OCI-LY3 (cell line): ENCODE measurements around the gene AUTS2.

Experiments used
- H2AFZ ChIP-seq: fragments of 200-600, 300-600 bp; shearing (Covaris generic); 2 replicates; pipeline ENCODE4 v1.6.0; 2014; ENCODE audit warnings: antibody characterized with exemption, low read depth, low read length
- H3K27ac ChIP-seq: fragments of 200-600, 300-600 bp; sonication (generic); 2 replicates; pipeline ENCODE4 v1.5.1; 2014; ENCODE audit warnings: mild to moderate bottlenecking, low read length, moderate library complexity, mixed read lengths
- H3K27me3 ChIP-seq: fragments of 200-600, 300-600 bp; sonication (generic); 2 replicates; pipeline ENCODE4 v1.6.1; 2014; ENCODE audit warnings: low read depth, low read length, mixed read lengths
- H3K36me3 ChIP-seq: fragments of 200-600, 300-600 bp; sonication (generic); replicated peaks from 2 replicates; pipeline ENCODE3; 2014; ENCODE audit warnings: low read depth, low read length, mixed read lengths
- H3K4me1 ChIP-seq: fragments of 300-600, 200-600 bp; sonication (generic); 2 replicates; pipeline ENCODE4 v1.6.1; 2014; ENCODE audit warnings: low read length, mixed read lengths
- H3K4me2 ChIP-seq: fragments of 200-600, 300-600 bp; sonication (generic); 2 replicates; pipeline ENCODE4 v1.6.1; 2014; ENCODE audit warnings: low read length, mixed read lengths
- H3K4me3 ChIP-seq: fragments of 300-600, 200-600 bp; sonication (generic); 2 replicates; pipeline ENCODE4 v1.5.1; 2014; ENCODE audit warnings: antibody characterized with exemption, mild to moderate bottlenecking, low read length, moderate library complexity
- H3K79me2 ChIP-seq: fragments of 300-600, 200-600 bp; shearing (Covaris generic); 2 replicates; pipeline ENCODE4 v1.6.1; 2014; ENCODE audit warnings: mild to moderate bottlenecking, low read length, mixed read lengths
- H3K9ac ChIP-seq: fragments of 300-600, 200-600 bp; shearing (Covaris generic); 2 replicates; pipeline ENCODE4 v1.6.0; 2014; ENCODE audit warnings: mild to moderate bottlenecking, low read length, moderate library complexity
- H3K9me3 ChIP-seq: fragments of 200-600, 300-600 bp; shearing (Covaris generic); 2 replicates; pipeline ENCODE4 v1.6.1; 2014; ENCODE audit warnings: low read length, mixed read lengths; ENCODE audit not compliant: insufficient read depth
- H4K20me1 ChIP-seq: fragments of 200-600, 300-600 bp; sonication (generic); 2 replicates; pipeline ENCODE4 v1.6.1; 2016; ENCODE audit warnings: low read length, mixed read lengths; ENCODE audit not compliant: insufficient read depth
- EZH2phosphoT487 ChIP-seq: fragments of 200-600 bp; shearing (Covaris generic); IDR thresholded peaks from 2 replicates; pipeline ENCODE4 v1.6.1; 2018; ENCODE audit warnings: antibody characterized with exemption, mixed run types, low read depth
- TF ChIP-seq, protein P1 (sequence below): fragments of 200-600, 300-600 bp; sonication (generic); IDR thresholded peaks from 2 replicates; pipeline ENCODE4 v1.5.1; 2014; ENCODE audit warnings: antibody characterized with exemption, low read length, low read depth

The AUTS2 gene

DNA sequence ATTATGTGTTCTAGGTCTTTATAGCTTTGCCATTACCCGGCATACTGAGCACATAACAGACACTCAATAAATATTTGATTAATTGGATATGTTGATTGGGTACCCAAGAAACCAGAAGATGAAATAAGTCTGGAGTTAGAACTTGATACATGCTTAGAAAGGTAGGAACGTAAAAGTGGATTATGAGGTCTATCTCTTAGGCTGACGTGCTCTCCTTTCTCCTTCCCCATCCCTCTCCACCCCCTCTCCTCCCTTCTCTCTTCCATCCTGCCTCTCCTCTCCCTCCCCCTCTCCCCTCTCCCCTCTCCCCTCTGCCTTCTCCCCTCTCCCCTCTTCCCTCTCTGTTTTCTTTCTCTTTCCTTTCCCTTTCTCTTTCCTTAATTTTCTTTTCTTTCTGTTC lies 34.0 kb downstream of the AUTS2 start:
- TF ChIP-seq, protein P1, sequence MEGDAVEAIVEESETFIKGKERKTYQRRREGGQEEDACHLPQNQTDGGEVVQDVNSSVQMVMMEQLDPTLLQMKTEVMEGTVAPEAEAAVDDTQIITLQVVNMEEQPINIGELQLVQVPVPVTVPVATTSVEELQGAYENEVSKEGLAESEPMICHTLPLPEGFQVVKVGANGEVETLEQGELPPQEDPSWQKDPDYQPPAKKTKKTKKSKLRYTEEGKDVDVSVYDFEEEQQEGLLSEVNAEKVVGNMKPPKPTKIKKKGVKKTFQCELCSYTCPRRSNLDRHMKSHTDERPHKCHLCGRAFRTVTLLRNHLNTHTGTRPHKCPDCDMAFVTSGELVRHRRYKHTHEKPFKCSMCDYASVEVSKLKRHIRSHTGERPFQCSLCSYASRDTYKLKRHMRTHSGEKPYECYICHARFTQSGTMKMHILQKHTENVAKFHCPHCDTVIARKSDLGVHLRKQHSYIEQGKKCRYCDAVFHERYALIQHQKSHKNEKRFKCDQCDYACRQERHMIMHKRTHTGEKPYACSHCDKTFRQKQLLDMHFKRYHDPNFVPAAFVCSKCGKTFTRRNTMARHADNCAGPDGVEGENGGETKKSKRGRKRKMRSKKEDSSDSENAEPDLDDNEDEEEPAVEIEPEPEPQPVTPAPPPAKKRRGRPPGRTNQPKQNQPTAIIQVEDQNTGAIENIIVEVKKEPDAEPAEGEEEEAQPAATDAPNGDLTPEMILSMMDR = no peak
- TF ChIP-seq EZH2phosphoT487 = no peak
- Histone ChIP-seq H3K27me3 (no peaks in the 10 kb centered on the region), H3K4me3 (no peak overlapping the region), H3K36me3 (no peaks in the 10 kb centered on the region), H3K9ac (no peak overlapping the region), H3K9me3 (no peaks in the 10 kb centered on the region), H3K27ac (no peak overlapping the region), H3K4me1 (no peaks in the 10 kb centered on the region), H3K4me2 (no peak overlapping the region), H3K79me2 (no peaks in the 10 kb centered on the region), H2AFZ (no peak overlapping the region), H4K20me1 (no peaks in the 10 kb centered on the region)

DNA sequence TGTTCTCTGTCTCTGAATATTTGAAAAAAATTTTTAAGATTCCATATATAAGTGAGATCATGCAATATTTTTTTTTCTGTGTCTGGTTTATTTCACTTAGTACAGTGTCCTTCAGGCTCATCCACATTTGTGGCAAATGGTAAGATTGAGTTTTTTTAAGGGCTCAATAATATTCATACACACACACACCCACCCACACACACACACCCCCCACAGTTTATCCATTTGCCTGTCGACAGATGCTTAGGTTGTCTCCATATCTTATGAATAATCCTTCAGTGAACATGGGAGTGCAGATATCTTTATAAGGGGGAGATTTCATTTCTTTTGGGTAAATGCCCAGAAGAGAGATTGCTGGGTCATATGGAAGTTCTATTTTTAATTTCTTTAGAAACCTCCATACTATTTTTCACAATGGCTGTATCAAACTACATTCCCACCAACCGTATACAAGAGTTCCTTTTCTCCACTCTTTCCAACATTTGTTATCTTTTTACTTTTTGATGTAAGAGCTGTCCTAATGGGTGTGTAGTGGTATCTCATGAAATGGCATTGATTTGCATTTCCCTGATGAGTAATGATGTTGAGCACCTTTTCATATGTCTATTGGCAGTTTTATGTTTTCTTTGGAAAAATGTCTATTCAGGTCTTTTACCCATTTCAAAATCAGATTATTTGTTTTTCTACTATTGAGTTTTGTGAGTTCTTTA lies 35.0 kb downstream of the AUTS2 start:
- no peaks in the 10 kb centered on the region for H4K20me1 ChIP-seq

DNA sequence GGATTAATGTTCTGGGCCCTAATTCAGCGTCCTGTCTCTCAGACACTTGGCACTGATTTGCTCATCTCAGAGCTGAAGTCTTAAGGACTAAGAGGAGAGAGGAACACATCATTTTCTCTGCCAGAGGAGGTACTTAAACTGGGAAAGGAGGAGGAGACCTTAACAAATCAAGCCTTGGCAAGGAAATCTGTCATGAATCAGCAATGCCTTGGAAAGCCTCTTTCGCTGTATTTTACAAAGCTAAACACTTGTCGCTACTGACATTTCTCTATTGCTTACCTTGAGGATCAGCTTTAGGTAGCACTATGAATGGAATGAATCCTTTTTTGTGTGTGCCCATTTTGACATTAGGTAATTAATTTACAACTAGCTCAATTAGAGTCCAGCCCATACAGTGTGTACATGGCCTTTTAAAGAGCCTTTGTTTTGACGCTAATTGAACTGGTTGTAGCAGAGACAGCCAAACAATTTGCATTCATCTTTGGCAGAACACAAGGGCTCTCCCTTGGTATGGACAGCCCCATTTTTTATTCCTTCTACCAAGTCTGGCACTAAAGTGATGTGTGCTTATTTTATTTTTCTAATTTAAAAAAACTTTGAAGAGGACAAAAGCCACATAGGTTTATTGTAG lies 37.4 kb downstream of the AUTS2 start:
- H3K36me3 ChIP-seq = no peaks in the 10 kb centered on the region
- no peak overlapping the region for H3K27ac ChIP-seq
- H3K4me2 ChIP-seq = no peak overlapping the region
- H4K20me1 ChIP-seq = no peaks in the 10 kb centered on the region
- H3K4me1 ChIP-seq = no peaks in the 10 kb centered on the region
- no peak overlapping the region for H2AFZ ChIP-seq
- no peak overlapping the region for H3K9ac ChIP-seq
- TF ChIP-seq EZH2phosphoT487 = no peak
- TF ChIP-seq, protein P1 = no peak
- H3K4me3 ChIP-seq = no peak overlapping the region
- H3K27me3 ChIP-seq = no peaks in the 10 kb centered on the region
- H3K9me3 ChIP-seq = no peaks in the 10 kb centered on the region
- no peaks in the 10 kb centered on the region for H3K79me2 ChIP-seq

More for the DNA sequence above, 35.0 kb downstream of the AUTS2 start:
- no peaks in the 10 kb centered on the region for H3K9me3 ChIP-seq
- H3K27ac ChIP-seq = no peak overlapping the region
- TF ChIP-seq, protein P1 = no peak
- TF ChIP-seq EZH2phosphoT487 = no peak
- H3K4me2 ChIP-seq = no peak overlapping the region
- no peaks in the 10 kb centered on the region for H3K27me3 ChIP-seq
- no peak overlapping the region for H3K9ac ChIP-seq
- no peaks in the 10 kb centered on the region for H3K79me2 ChIP-seq
- H3K36me3 ChIP-seq = no peaks in the 10 kb centered on the region
- no peaks in the 10 kb centered on the region for H3K4me1 ChIP-seq
- H3K4me3 ChIP-seq = no peak overlapping the region
- H2AFZ ChIP-seq = no peak overlapping the region

DNA sequence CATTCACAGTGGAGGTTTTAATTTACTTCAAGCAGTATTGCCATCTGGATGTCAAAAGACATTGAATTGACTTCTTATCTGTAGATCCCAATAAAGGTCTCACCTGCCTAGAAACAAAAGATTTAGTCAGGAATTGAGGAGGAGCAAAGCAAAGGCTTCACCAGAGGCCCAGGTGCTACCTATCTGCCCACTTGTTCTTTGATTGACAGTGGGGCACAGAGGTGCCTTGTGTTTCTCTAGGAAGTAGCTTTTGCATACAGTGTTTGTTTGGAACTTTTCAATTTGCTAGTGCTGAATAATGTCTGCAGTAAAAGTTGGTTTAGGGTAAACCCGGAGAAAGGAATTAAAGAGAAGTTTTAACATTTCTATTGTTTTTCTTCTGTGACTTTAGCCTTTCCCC lies 40.4 kb downstream of the AUTS2 start:
- H3K4me2 ChIP-seq = no peak overlapping the region
- H3K4me1 ChIP-seq = no peaks in the 10 kb centered on the region
- no peak overlapping the region for H2AFZ ChIP-seq
- H3K9ac ChIP-seq = no peak overlapping the region
- H4K20me1 ChIP-seq = no peaks in the 10 kb centered on the region
- H3K9me3 ChIP-seq = no peaks in the 10 kb centered on the region
- H3K27me3 ChIP-seq = no peaks in the 10 kb centered on the region
- H3K36me3 ChIP-seq = no peaks in the 10 kb centered on the region
- H3K79me2 ChIP-seq = no peaks in the 10 kb centered on the region
- H3K27ac ChIP-seq = no peak overlapping the region
- TF ChIP-seq, protein P1 = no peak
- TF ChIP-seq EZH2phosphoT487 = no peak
- H3K4me3 ChIP-seq = no peak overlapping the region
